GM04503 (cell line): Measurements from ENCODE around the gene SLC9C1.

ENCODE experiments used
- DNase-seq: peaks from one replicate; pipeline ENCODE4 v3.0.0-alpha.2; 2012; ENCODE audit warnings: low read depth

The SLC9C1 gene

DNA sequence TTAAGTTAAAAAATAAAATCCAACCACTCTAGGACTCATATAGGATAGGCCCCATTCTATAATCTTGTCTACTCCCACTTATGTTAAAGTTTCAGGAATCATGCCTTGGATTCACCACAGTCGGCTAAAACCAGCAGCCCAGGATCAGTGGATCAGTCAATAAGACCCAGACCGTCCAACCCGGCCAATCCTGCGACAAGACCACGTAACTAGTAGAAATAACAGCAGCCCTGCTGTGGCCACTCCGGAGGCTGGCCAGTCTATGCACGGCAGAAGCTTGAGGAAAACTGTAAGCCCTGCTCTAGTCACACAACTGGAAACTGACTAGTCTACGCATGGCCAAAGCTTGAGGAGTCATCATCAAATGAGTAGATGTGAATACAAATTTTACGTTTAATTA lies 12.8 kb upstream of the SLC9C1 start:
- no peak for DNase-seq

DNA sequence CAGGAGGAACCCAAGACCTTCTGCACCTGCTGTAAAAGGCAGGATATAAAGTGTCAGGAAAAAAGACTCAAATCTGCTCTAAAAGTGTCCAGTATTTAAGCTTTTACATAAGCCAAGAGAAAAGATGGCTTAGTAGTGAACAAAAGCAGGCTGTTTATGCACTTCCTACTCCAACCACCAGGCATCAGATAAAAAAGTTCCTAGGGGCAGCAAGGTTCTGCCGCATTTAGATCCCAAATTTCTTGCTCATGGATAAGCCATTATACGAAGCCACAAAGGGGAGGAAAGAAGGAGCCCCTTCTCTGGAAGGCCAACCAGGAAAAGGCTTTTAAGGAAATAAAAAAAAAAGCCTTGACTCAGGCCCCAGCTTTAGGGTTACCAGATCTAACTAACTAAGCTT lies 10.6 kb upstream of the SLC9C1 start:
- no peak for DNase-seq

- DNase-seq, result no peak
Observed at GRCh38 chr3:112303764-112304325, 9.8 kb upstream of the SLC9C1 start.

- DNase-seq, result no peak
Observed at GRCh38 chr3:112302881-112303763, 9.1 kb upstream of the SLC9C1 start.

DNA sequence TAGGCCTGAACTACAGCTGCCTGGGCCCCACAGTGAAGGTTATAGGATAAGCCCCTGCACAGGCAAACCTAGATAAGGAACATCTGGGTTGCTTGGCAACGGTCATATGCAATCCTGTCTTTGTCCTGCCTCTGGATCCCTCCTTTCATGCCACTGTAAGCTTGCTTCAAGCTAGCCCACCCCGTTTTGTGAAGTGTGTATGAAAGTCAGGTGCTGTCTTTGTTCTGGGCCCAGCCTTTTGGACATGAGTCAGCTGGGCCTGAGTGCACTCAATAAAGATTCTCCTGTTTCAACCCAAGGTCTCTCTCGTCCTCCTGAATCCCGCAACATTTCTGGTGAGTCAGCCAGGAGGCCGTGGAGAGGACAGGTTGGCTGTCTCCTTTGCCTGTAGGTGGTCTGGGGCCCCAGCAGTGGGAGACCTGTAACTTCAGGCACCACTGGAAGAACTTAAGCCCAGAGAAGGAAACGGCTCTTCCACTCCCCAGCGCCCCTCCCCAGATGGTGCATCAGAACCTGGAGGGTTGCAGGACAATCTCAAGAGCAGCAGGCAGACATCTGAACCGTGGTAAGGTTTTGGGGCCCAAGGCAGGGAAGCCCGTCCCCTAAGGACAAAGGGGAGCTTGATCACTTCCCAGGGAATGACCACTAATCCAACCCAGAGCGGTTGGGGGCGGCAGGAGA lies 8.3 kb upstream of the SLC9C1 start:
- no peak for DNase-seq

GRCh38 chr3:112298781-112299180 lies 4.8 kb upstream of the SLC9C1 start:
- no peak for DNase-seq

DNA sequence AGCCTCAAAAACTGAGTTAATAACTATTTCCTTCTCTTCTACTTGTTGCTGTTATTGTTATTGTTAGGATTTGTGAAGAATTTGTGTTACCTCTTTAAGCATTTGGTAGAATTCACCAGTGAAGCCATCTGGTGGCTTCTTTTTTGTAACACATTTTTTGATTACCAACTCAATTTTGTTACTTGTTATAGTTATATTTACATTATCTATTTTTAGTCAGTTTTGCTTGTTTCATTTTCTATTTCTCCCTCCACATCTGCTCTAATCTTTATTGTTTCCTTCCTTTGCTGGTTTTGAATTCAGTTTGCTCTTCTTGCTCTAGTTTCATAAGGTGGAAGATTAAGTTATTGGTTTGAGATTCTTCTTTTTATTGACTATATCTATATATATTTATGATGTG lies 3.7 kb upstream of the SLC9C1 start:
- no peak for DNase-seq

DNA sequence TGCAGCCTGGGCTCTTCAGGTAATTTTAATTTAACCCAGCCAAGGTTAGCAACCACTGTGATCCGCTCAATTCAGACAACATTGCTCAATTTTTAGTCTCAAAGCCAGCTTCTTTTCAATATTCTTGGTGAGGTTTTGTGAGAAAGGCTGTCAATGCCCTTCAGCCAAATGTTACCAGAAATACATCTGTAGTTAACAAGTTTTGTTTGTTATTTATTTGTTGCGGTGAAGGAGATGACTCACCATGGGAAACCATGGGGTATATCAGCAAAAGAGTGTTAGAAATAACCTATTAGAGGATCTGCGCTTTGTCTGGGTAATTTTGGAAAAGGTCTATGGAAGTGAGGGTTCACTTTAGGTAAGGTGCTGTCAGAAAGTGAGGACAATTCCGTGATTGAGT lies 5.0 kb downstream of the SLC9C1 start:
- DNase-seq, result no peak

- DNase-seq, result no peak
Observed at GRCh38 chr3:112280266-112280665, 13.8 kb downstream of the SLC9C1 start.

GRCh38 chr3:112273536-112273935 lies 20.5 kb downstream of the SLC9C1 start:
- DNase-seq, result no peak

- no peak for DNase-seq
Observed at GRCh38 chr3:112261742-112262141, 32.3 kb downstream of the SLC9C1 start.

- DNase-seq, result no peak
Observed at GRCh38 chr3:112260563-112260962, 33.5 kb downstream of the SLC9C1 start.

- no peak for DNase-seq
Observed at GRCh38 chr3:112253301-112253971, 40.6 kb downstream of the SLC9C1 start.

GRCh38 chr3:112247900-112248299 lies 46.1 kb downstream of the SLC9C1 start:
- DNase-seq, result no peak

GRCh38 chr3:112247350-112247749 lies 46.7 kb downstream of the SLC9C1 start:
- DNase-seq, result no peak

DNA sequence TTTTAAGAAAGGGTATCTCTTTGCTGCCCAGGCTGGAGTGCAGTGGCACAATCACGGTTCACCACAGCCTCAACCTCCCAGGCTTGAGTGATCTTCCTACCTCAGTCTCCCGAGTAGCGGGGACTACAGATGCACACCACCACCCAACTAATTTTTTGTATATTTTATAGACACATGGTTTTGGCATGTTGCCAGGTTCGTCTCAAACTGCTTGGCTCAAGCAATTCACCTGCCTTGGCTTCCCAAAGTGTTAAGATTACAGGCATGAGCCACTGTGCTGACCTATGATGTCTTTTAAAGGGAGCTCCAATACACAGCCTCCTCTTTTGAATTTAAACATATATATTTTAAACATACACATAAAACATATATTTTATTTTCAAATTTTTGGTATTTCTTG lies 60.9 kb downstream of the SLC9C1 start:
- no peak for DNase-seq

DNA sequence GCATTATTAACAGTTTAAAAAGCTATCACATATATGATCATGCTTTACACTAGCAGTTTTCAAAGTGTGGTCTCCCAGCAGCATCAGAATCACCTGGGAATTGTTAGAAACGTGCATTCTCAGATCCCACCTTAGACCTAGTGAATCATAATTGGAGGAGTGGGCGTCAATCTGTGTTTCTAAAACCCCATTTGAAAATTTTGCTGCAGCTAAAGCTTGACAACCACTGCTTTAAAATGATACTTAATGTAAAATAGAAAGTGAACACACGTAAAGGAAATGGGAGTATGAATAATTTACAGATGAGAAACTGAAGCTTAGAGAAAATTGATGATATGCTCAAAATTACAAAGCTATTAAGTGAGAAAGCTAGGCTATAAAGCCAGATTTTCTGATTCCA lies 62.3 kb downstream of the SLC9C1 start:
- DNase-seq, result no peak

DNA sequence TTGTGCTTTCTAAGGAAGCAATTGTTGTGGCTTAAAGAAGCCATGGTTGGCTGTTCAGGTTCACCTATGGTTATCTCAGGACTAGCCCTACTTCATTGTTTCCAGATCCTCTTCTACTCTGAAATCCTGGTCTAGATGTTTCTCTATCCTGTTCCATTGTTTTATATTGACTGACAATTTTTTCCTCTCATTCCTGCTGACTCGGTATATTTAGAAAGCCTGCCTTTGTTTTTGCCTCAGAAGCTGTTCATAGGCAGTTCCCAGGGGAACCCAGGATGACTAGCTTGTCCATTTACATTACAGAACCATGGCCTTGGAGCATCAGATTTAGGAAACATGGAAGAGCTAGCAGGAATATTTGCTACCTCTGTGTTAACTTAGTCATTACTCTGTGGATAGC lies 64.0 kb downstream of the SLC9C1 start:
- no peak for DNase-seq

GRCh38 chr3:112228786-112229185 lies 65.2 kb downstream of the SLC9C1 start:
- DNase-seq, result no peak

- no peak for DNase-seq
Observed at GRCh38 chr3:112200317-112200666, 93.7 kb downstream of the SLC9C1 start.

DNA sequence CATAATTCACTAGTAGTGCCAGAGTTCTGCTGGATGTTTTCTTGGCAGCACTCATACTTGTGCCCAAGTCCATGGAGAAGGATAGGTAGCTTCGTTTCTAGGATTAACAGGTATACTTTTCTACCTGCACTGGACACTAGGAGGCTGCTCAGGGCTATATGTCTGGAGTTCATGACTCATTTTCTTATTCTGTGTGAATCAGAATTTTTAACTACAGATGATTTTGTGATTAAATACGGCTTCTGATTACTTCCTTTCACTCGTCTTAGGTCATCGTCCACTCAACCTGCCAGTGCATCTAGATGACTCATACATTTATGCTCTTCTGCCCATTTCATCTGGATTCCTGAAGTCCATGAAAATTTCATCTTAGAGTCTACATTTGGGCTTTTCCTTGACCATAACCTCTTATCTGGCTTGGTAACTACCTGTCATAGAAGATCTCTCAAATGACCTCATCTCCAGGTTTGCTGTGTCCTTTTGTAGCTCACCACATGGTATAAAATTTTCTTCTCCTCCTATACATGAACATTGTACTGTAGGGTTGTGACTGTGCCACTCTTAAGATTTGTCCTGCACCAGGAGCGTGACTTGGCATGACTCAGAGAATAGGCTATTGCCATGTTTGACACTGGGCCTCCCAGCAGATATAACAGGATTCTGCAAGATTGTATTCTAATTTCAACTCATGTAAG lies 94.2 kb downstream of the SLC9C1 start:
- DNase-seq, result no peak

- DNase-seq, result no peak
Observed at GRCh38 chr3:112197131-112197530, 96.9 kb downstream of the SLC9C1 start.
